ENCODE results near the gene GOLGA6L10. TPM values are rescaled to one million over a fixed set of nuclear protein-coding genes. Genes with fewer than 3 reads are reported as not detected.
"Not testable (repeated sequence)": the region's sequence is repeated elsewhere in the genome, so short reads cannot be mapped to it uniquely, and the experiment has no call there.

Gene GOLGA6L10
- total and polyA plus RNA-seq, 4 donors = 2.3 to 8.1 (median 3.9) TPM

DNA sequence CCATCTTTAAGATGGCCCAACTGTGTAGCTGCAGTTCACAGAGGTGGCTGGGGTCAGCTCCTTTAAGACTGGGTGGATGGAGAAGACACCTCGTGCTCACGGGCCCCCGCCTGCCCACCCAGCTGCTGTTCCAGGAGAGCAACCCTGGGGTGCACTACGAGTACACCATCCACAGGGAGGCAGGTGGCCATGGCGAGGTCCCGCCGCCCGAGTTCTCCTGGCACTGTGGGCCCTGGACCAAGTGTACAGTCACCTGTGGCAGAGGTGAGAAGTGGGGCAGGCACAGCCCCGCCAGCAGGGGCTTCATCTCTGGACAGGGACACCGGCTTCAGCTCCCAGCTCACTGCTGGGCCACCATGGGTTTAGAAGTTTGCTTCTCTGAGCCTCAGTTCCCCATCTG is 26.8 kb downstream of the GOLGA6L10 start:
- not testable (repeated sequence) for H3K4me1 ChIP-seq (ENCODE audit: control insufficient read depth, insufficient read depth, low read length); H3K36me3 ChIP-seq (ENCODE audit: control insufficient read depth, insufficient read depth, low read length); H3K27me3 ChIP-seq (ENCODE audit: control insufficient read depth, insufficient read depth, low read length); H3K27ac ChIP-seq (ENCODE audit: low read depth, low read length); H3K9me3 ChIP-seq (ENCODE audit: control insufficient read depth, insufficient read depth, low read length); DNase-seq (ENCODE audit: low read depth in 4 of 6, low spot score in 6 of 6); H3K4me3 ChIP-seq (ENCODE audit: low read depth, low read length)
- WGBS (ENCODE audit: insufficient coverage) = no CpG with 5 or more reads among the region's 10 CpGs

DNA sequence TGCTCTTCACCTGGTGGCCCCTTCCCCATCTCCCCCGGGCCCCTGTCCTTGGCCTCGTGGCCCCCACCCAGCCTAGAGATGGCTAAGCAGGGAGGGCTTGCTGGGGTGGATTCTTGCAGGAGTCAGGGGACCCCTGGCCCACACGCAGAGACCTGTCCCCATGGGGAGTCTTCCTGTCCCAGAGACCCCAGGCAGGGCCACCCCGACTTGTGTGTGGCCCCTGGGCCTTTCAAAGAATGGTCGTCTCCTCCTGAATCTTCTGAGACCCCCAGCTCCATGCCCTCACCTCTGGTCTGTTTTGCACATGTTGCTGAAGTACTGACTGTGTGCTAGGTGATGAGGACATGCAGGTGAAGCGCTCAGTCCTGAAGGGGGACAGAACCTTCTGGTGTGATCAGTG is 28.4 kb downstream of the GOLGA6L10 start:
- H3K4me1 ChIP-seq (ENCODE audit: control insufficient read depth, insufficient read depth, low read length); H3K4me3 ChIP-seq (ENCODE audit: low read depth, low read length); H3K36me3 ChIP-seq (ENCODE audit: control insufficient read depth, insufficient read depth, low read length); H3K27ac ChIP-seq (ENCODE audit: low read depth, low read length); H3K27me3 ChIP-seq (ENCODE audit: control insufficient read depth, insufficient read depth, low read length); DNase-seq (ENCODE audit: low read depth in 4 of 6, low spot score in 6 of 6); H3K9me3 ChIP-seq (ENCODE audit: control insufficient read depth, insufficient read depth, low read length): not testable (repeated sequence)
- no CpG with 5 or more reads among the region's 6 CpGs for whole genome bisulfite sequencing (ENCODE audit: insufficient coverage)

DNA sequence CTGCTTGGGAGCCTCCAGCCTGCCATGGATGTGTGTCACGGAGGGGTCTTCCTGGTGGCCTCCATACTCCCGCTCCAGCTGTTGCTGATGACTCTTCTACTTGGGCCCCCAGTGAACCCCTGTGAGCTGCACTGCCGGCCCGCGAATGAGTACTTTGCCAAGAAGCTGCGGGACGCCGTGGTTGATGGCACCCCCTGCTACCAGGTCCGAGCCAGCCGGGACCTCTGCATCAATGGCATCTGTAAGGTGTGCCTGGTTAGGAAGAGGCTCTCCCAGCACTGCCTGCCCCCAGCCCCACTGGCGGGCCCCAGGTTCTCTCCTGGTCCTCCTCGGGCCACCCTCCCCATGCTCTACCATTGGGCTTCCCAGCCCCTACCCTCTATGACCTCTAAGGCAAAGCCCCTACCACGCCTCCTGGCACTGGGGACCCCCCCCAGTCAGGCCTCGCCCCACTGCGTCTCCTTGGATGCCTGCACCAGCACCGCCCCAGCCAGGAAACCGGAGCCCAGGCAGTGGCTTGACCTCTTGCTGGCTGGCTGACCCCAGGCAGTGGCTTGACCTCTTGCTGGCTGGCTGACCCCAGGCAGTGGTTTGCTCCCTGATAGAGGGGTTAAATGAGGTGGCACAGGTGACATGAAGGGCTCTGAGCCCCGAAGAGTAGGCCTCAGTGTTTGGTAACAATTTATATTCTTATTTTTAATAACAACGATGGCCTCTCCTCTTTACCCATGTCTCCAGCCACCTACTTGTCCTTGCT is 29.6 kb downstream of the GOLGA6L10 start:
- not testable (repeated sequence) for H3K9me3 ChIP-seq (ENCODE audit: control insufficient read depth, insufficient read depth, low read length); DNase-seq (ENCODE audit: low read depth in 4 of 6, low spot score in 6 of 6); H3K4me3 ChIP-seq (ENCODE audit: low read depth, low read length); H3K27me3 ChIP-seq (ENCODE audit: control insufficient read depth, insufficient read depth, low read length); H3K27ac ChIP-seq (ENCODE audit: low read depth, low read length); H3K4me1 ChIP-seq (ENCODE audit: control insufficient read depth, insufficient read depth, low read length)
- peaks cover 13% of the 10 kb centered on the region for H3K36me3 ChIP-seq (ENCODE audit: control insufficient read depth, insufficient read depth, low read length)
- WGBS (ENCODE audit: insufficient coverage) = 93% methylated on average over 2 of the region's 19 CpGs

DNA sequence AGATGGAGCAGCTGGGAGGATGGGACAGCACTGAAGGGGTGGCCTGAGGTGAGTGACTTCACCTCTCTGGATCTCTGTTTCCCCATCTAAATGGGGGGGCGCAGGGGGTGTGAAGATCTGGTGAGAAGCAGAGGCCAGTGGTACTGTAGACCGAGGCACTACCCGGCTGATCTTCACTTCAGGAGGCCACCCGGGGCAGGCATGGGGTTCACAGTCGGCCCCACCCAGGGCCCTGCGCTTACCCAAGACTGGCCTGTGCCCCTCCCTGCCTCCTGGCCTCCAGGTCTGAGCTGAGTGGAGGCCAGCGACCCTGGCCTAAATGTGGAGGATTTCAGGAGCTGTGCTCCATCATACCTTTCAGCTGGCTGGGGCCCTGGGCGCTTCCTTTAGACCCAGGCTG is 31.0 kb downstream of the GOLGA6L10 start:
- not testable (repeated sequence) for H3K9me3 ChIP-seq (ENCODE audit: control insufficient read depth, insufficient read depth, low read length); H3K27ac ChIP-seq (ENCODE audit: low read depth, low read length); H3K4me3 ChIP-seq (ENCODE audit: low read depth, low read length); H3K4me1 ChIP-seq (ENCODE audit: control insufficient read depth, insufficient read depth, low read length); DNase-seq (ENCODE audit: low read depth in 4 of 6, low spot score in 6 of 6); H3K27me3 ChIP-seq (ENCODE audit: control insufficient read depth, insufficient read depth, low read length)
- WGBS (ENCODE audit: insufficient coverage) = 93% methylated on average over 6 of the region's 8 CpGs
- H3K36me3 ChIP-seq (ENCODE audit: control insufficient read depth, insufficient read depth, low read length) = peaks cover 18% of the 10 kb centered on the region

DNA sequence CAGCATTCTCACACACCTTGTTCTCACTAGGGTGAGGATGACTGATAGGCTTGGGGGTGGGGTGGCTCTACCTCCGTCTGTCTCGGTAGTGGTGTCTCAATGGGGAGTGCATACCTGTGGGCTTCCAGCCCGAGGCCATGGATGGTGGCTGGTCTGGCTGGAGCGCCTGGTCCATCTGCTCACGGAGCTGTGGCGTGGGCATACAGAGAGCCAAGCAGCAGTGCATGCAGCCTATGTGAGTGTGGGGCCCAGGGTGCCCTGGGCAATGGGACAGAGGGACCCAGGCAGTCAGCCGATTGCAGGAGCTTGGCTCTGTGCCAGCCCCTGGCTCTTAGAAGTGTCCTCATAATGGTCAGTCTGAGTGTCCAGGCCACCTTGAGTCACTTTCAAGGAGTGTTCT is 31.8 kb downstream of the GOLGA6L10 start:
- DNase-seq (ENCODE audit: low read depth in 4 of 6, low spot score in 6 of 6); H3K27ac ChIP-seq (ENCODE audit: low read depth, low read length); H3K9me3 ChIP-seq (ENCODE audit: control insufficient read depth, insufficient read depth, low read length); H3K4me1 ChIP-seq (ENCODE audit: control insufficient read depth, insufficient read depth, low read length); H3K4me3 ChIP-seq (ENCODE audit: low read depth, low read length); H3K27me3 ChIP-seq (ENCODE audit: control insufficient read depth, insufficient read depth, low read length): not testable (repeated sequence)
- peaks cover 18% of the 10 kb centered on the region for H3K36me3 ChIP-seq (ENCODE audit: control insufficient read depth, insufficient read depth, low read length)
- WGBS (ENCODE audit: insufficient coverage) = 82% methylated on average over 6 of the region's 7 CpGs

DNA sequence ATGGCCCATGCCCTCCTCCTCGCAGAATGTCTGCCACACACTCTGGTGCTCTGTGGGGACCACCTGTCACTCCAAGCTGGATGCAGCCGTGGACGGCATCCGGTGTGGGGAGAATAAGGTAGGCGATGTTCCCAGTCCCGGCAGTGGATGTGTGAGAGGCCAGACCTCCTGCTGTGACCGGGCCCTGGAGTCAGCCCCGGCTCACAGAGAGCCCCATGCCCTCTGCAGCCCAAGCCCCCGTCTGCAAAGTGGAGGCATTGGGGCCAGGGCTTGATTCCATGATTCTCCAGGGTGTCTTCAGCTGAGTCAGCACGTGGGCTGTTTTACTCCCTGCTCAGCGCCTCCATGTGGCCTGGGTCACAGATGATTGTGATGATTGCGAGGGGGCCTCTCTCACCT is 32.2 kb downstream of the GOLGA6L10 start:
- Histone ChIP-seq H3K27ac (ENCODE audit: low read depth, low read length) (no peak overlapping the region), H3K4me1 (ENCODE audit: control insufficient read depth, insufficient read depth, low read length) (peaks cover 6% of the 10 kb centered on the region), H3K9me3 (ENCODE audit: control insufficient read depth, insufficient read depth, low read length) (no peaks in the 10 kb centered on the region), H3K4me3 (ENCODE audit: low read depth, low read length) (no peak overlapping the region), H3K36me3 (ENCODE audit: control insufficient read depth, insufficient read depth, low read length) (peaks cover 18% of the 10 kb centered on the region), H3K27me3 (ENCODE audit: control insufficient read depth, insufficient read depth, low read length) (no peaks in the 10 kb centered on the region)
- WGBS (ENCODE audit: insufficient coverage) = 65% methylated on average over 5 of the region's 12 CpGs
- DNase-seq (ENCODE audit: low read depth in 4 of 6, low spot score in 6 of 6) = no peak

DNA sequence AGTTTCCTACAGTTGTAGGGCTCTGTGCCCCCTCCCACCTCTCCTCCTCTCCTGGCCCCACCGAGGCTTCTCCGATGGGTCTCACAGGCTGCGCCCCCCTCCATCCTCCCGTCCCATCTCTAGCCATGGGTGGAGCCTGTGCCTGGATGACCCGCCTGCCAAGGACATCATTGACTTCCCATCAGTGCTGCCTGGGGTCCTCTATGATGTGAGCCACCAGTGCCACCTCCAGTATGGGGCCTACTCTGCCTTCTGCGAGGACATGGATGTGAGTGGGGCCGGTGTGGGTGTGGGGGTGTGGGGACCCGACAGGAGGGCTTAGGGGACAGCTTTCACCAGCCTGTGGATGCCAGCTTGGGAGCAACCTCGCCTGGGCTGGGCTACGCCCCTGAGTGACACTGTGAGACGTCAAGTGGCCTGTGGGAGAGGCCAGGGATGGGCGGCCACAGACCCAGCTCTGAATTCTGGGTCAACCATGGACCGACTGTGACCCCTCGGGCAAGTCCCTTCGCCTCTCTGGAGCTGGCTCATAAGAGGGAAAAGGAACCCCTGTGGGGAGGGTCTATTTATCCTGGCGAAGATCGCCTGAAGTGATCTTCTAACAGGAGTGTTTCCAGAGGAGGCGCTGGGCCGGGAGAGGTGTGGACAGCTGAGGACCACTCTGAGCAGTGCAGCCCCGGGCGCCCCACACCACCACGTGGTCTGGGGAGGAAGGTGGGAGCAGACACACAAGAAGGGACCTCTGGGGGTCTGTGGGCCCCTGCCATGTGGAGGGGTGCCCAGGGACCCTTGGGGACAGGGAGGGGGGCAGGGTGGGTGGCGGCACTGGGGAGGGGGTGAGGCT is 32.8 kb downstream of the GOLGA6L10 start:
- H3K27me3 ChIP-seq (ENCODE audit: control insufficient read depth, insufficient read depth, low read length); H3K9me3 ChIP-seq (ENCODE audit: control insufficient read depth, insufficient read depth, low read length); DNase-seq (ENCODE audit: low read depth in 4 of 6, low spot score in 6 of 6); H3K27ac ChIP-seq (ENCODE audit: low read depth, low read length); H3K4me1 ChIP-seq (ENCODE audit: control insufficient read depth, insufficient read depth, low read length); H3K4me3 ChIP-seq (ENCODE audit: low read depth, low read length): not testable (repeated sequence)
- WGBS (ENCODE audit: insufficient coverage) = 87% methylated on average over 21 of the region's 23 CpGs
- H3K36me3 ChIP-seq (ENCODE audit: control insufficient read depth, insufficient read depth, low read length) = peaks cover 18% of the 10 kb centered on the region

DNA sequence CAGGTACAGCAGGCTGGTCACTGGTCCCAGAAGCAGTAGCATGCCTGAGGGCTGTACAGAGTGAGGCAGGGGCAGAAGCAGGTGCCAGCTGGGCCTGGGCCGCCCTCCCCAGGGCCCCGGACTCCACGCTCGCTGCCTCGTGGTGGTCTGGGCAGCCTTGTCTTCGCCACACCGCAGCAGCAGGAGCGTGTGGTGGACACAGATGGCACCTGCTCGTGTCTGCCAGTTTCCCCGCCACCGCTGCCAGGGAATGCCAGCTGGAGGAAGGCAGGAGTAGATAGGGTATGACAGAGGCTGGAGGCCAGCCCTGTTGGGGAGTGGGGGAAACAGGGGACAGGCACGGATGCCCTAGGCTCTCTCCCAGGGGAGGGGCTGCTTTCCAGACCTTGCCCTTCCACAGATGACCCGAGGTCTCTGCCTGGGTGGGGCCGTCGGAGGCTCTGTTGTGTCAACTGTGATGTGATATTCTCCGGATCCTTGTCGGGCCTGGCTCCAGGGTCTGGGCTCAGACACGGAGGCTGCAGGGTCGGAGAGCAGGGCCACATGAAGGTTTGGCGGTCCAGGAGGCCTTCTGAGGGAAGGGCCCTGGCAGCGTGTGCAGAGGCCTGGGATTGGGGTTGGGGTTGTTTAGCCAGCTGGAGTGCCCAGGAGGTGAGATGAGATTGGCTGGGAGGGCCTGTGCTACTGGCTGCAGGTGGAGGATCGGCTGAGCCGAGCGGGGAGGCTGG is 33.6 kb downstream of the GOLGA6L10 start:
- peak in 2 of 6 donors; percentile 51 to 76 for DNase-seq (ENCODE audit: low read depth in 4 of 6, low spot score in 6 of 6)
- 73% methylated on average over 20 of the region's 24 CpGs for WGBS (ENCODE audit: insufficient coverage)
- Histone ChIP-seq H3K9me3 (ENCODE audit: control insufficient read depth, insufficient read depth, low read length) (no peaks in the 10 kb centered on the region), H3K36me3 (ENCODE audit: control insufficient read depth, insufficient read depth, low read length) (peaks cover 18% of the 10 kb centered on the region), H3K4me3 (ENCODE audit: low read depth, low read length) (no peak overlapping the region), H3K27me3 (ENCODE audit: control insufficient read depth, insufficient read depth, low read length) (no peaks in the 10 kb centered on the region), H3K27ac (ENCODE audit: low read depth, low read length) (no peak overlapping the region), H3K4me1 (ENCODE audit: control insufficient read depth, insufficient read depth, low read length) (peaks cover 6% of the 10 kb centered on the region)

DNA sequence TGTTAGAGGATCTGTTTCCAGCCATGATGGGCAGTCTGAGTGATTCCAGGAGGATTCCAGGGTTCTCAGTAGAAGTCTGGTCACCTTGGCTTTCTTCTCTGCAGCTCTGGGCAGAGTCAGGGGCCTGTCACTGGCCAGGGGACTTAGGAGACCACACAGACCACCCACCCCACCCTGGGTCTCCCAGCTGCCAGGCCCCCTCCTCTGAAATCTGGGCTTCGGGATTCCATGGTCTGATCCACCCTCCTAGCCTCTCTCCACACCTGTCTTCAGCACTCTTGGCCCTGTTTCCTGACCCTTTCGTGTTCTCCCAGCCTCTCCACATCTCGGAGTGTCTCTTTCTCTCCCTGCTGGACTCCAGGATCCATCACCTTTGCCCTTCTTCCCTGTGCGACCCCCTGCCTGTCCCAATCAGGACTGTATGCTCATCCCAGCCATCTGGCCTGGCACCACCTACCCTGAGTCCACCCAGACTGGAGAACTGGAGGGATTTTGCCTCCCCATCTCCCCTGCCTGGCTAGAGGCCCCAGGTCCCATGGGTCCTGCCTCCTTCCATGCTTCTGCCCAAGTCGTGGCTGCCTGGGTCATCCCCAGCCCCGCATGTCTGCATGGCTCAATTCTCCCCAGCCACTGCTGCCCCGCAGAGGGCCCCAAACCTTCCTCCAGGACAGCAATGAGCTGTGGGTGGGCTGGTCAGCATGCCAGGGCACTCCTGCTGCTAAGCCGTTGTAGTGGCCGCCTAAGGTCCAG is 34.3 kb downstream of the GOLGA6L10 start:
- WGBS (ENCODE audit: insufficient coverage) = 81% methylated on average over 9 of the region's 9 CpGs

More for the DNA sequence above, 34.3 kb downstream of the GOLGA6L10 start:
- Histone ChIP-seq H3K4me3 (ENCODE audit: low read depth, low read length) (no peak overlapping the region), H3K9me3 (ENCODE audit: control insufficient read depth, insufficient read depth, low read length) (no peaks in the 10 kb centered on the region), H3K4me1 (ENCODE audit: control insufficient read depth, insufficient read depth, low read length) (peaks cover 6% of the 10 kb centered on the region), H3K27me3 (ENCODE audit: control insufficient read depth, insufficient read depth, low read length) (no peaks in the 10 kb centered on the region), H3K36me3 (ENCODE audit: control insufficient read depth, insufficient read depth, low read length) (peaks cover 18% of the 10 kb centered on the region), H3K27ac (ENCODE audit: low read depth, low read length) (no peak overlapping the region)
- no peak for DNase-seq (ENCODE audit: low read depth in 4 of 6, low spot score in 6 of 6)
